Measurements from ENCODE around the gene SEMA5A. TPM values are rescaled to one million over a fixed set of nuclear protein-coding genes. Genes with fewer than 3 reads are reported as not detected.

Gene SEMA5A
- total and polyA plus RNA-seq, 2 donors (not counting 1 experiment from before 2014, with no cell fraction given): not detected

- no peaks in the 10 kb centered on the region for H3K27me3 Mint-ChIP-seq
- intact Hi-C loops (cut with micrococcal nuclease): no loop called here
- POLR2A ChIA-PET: no interaction called here
- H3K9me3 ChIP-seq (ENCODE audit: control extremely low read depth in 1 of 3, control insufficient read depth in 2 of 3, insufficient read depth in 1 of 3, low read length in 2 of 3): no peaks in the 10 kb centered on the region
- H3K27ac Mint-ChIP-seq: no peak overlapping the region
- H3K9ac ChIP-seq (ENCODE audit: low read length): no peak overlapping the region
- H3K4me2 ChIP-seq (replicated peaks; ENCODE audit: low read depth, low read length, poor library complexity, severe bottlenecking): no peak overlapping the region
- H3K36me3 ChIP-seq (replicated peaks in 1 of 2; ENCODE audit: control extremely low read depth in 1 of 2, control insufficient read depth in 1 of 2, extremely low read depth in 1 of 2, insufficient read depth in 2 of 2, low read length in 1 of 2): no peaks in the 10 kb centered on the region
- H4K20me1 ChIP-seq (ENCODE audit: control insufficient read depth, insufficient read depth, low read length, poor library complexity, severe bottlenecking): no peaks in the 10 kb centered on the region
- H3K4me3 Mint-ChIP-seq: no peak overlapping the region
- TF ChIP-seq EZH2 (IDR thresholded peaks at IDR 0.05; ENCODE audit: borderline replicate concordance, insufficient read depth, low read depth, low read length, poor library complexity, severe bottlenecking): no peak
- no peak for TF ChIP-seq CTCF (IDR thresholded peaks at IDR 0.05)
- H3K4me3 ChIP-seq (ENCODE audit: control extremely low read depth in 1 of 5, extremely low read depth in 1 of 5, insufficient read depth in 1 of 5, low read depth in 2 of 5, low read length in 4 of 5): no peak overlapping the region
- no peaks in the 10 kb centered on the region for H3K4me1 Mint-ChIP-seq
- no peak for DNase-seq
- H3K27me3 ChIP-seq (replicated peaks in 1 of 4; ENCODE audit: control extremely low read depth in 1 of 4, control insufficient read depth in 3 of 4, insufficient read depth in 4 of 4, low read length in 3 of 4): no peaks in the 10 kb centered on the region
- CTCF ChIA-PET: no interaction called here
- 53% methylated on average over 5 of the region's 5 CpGs for WGBS (ENCODE audit: insufficient coverage)
- no peaks in the 10 kb centered on the region for H3K9me3 Mint-ChIP-seq (ENCODE audit: insufficient read depth)
- no peak overlapping the region for H2AFZ ChIP-seq (ENCODE audit: insufficient read depth, low read depth, low read length, poor library complexity, severe bottlenecking)
- H3K79me2 ChIP-seq (ENCODE audit: control insufficient read depth, insufficient read depth, low read length): no peaks in the 10 kb centered on the region
- H3K4me1 ChIP-seq (ENCODE audit: control insufficient read depth in 2 of 2, insufficient read depth in 2 of 2, low read length in 2 of 2): no peaks in the 10 kb centered on the region
- ATAC-seq (ENCODE audit: low read depth): no peak
- H3K27ac ChIP-seq (ENCODE audit: low read length in 2 of 2): no peak overlapping the region
These were observed 156.8 kb downstream of the SEMA5A start for GRCh38 chr5:9388941-9389674.

GRCh38 chr5:9387879-9388278 lies 158.0 kb downstream of the SEMA5A start:
- no peak for DNase-seq
- no peak overlapping the region for H3K9ac ChIP-seq (ENCODE audit: low read length)
- H3K4me1 ChIP-seq (ENCODE audit: control insufficient read depth in 2 of 2, insufficient read depth in 2 of 2, low read length in 2 of 2): no peaks in the 10 kb centered on the region
- intact Hi-C loops (cut with micrococcal nuclease): no loop called here
- no peaks in the 10 kb centered on the region for H3K27me3 Mint-ChIP-seq
- no peak for ATAC-seq (ENCODE audit: low read depth)
- TF ChIP-seq CTCF (IDR thresholded peaks at IDR 0.05) (no peak), EZH2 (IDR thresholded peaks at IDR 0.05; ENCODE audit: borderline replicate concordance, insufficient read depth, low read depth, low read length, poor library complexity, severe bottlenecking) (no peak)
- no peaks in the 10 kb centered on the region for H3K79me2 ChIP-seq (ENCODE audit: control insufficient read depth, insufficient read depth, low read length)
- no CpG with 5 or more reads among the region's 3 CpGs for WGBS (ENCODE audit: insufficient coverage)
- no peak overlapping the region for H3K4me3 Mint-ChIP-seq
- no peaks in the 10 kb centered on the region for H4K20me1 ChIP-seq (ENCODE audit: control insufficient read depth, insufficient read depth, low read length, poor library complexity, severe bottlenecking)
- no peak overlapping the region for H3K4me2 ChIP-seq (replicated peaks; ENCODE audit: low read depth, low read length, poor library complexity, severe bottlenecking)
- H3K9me3 ChIP-seq (ENCODE audit: control extremely low read depth in 1 of 3, control insufficient read depth in 2 of 3, insufficient read depth in 1 of 3, low read length in 2 of 3): peaks cover 0 to 2% (median 0%) of the 10 kb centered on the region in 3 donors
- H3K27ac Mint-ChIP-seq: no peak overlapping the region
- H3K27ac ChIP-seq (ENCODE audit: low read length in 2 of 2): no peak overlapping the region
- no peaks in the 10 kb centered on the region for H3K9me3 Mint-ChIP-seq (ENCODE audit: insufficient read depth)
- H3K4me1 Mint-ChIP-seq: no peaks in the 10 kb centered on the region
- no peak overlapping the region for H2AFZ ChIP-seq (ENCODE audit: insufficient read depth, low read depth, low read length, poor library complexity, severe bottlenecking)
- H3K36me3 ChIP-seq (replicated peaks in 1 of 2; ENCODE audit: control extremely low read depth in 1 of 2, control insufficient read depth in 1 of 2, extremely low read depth in 1 of 2, insufficient read depth in 2 of 2, low read length in 1 of 2): no peaks in the 10 kb centered on the region
- no peaks in the 10 kb centered on the region for H3K27me3 ChIP-seq (replicated peaks in 1 of 4; ENCODE audit: control extremely low read depth in 1 of 4, control insufficient read depth in 3 of 4, insufficient read depth in 4 of 4, low read length in 3 of 4)
- no peak overlapping the region for H3K4me3 ChIP-seq (ENCODE audit: control extremely low read depth in 1 of 5, extremely low read depth in 1 of 5, insufficient read depth in 1 of 5, low read depth in 2 of 5, low read length in 4 of 5)
- POLR2A ChIA-PET: no interaction called here
- CTCF ChIA-PET: no interaction called here

Measured in B cell (primary cell).